Neuronal stem cell (in vitro differentiated cells): ENCODE results near the gene SNX32.
A peak's percentile ranks its signal among the peaks of the same experiment; 100 is the strongest.

Experiments
- DNase-seq: peaks from one replicate; pipeline ENCODE4 v3.0.0-alpha.2; 2013; ENCODE audit warnings: low spot score
- H2AFZ ChIP-seq: one replicate; pipeline ENCODE4 v1.6.1; 2013; ENCODE audit warnings: mild to moderate bottlenecking, low read length, inconsistent platforms
- H2AK5ac ChIP-seq: 2 replicates; pipeline ENCODE4 v1.6.1; 2013; ENCODE audit warnings: low read depth, mild to moderate bottlenecking, inconsistent platforms, low read length, moderate library complexity, mixed read lengths
- H2BK120ac ChIP-seq: 2 replicates; pipeline ENCODE4 v1.6.1; 2013; ENCODE audit warnings: low read depth, mild to moderate bottlenecking, inconsistent platforms, low read length, moderate library complexity, mixed read lengths
- H2BK12ac ChIP-seq: one replicate; pipeline ENCODE4 v1.6.1; 2013; ENCODE audit warnings: low read length, inconsistent platforms
- H2BK15ac ChIP-seq: 2 replicates; pipeline ENCODE4 v1.6.1; 2013; ENCODE audit warnings: mild to moderate bottlenecking, low read length, inconsistent platforms, mixed read lengths
- H2BK5ac ChIP-seq: one replicate; pipeline ENCODE4 v1.6.1; 2013; ENCODE audit warnings: inconsistent platforms, mild to moderate bottlenecking, low read length, moderate library complexity
- H3K14ac ChIP-seq: one replicate; pipeline ENCODE4 v1.6.1; 2013; ENCODE audit warnings: low read length, inconsistent platforms
- H3K18ac ChIP-seq: 2 replicates; pipeline ENCODE4 v1.6.1; 2013; ENCODE audit warnings: low read length, inconsistent platforms
- H3K23ac ChIP-seq: 2 replicates; pipeline ENCODE4 v1.6.1; 2013; ENCODE audit warnings: low read depth, mild to moderate bottlenecking, mixed read lengths, low read length, inconsistent platforms; ENCODE audit not compliant: poor library complexity
- H3K27ac ChIP-seq: replicated peaks from 3 replicates; pipeline ENCODE4 v1.5.1; 2013; ENCODE audit warnings: low read length, inconsistent platforms
- H3K27me3 ChIP-seq, 3 experiments: 2 replicates each; pipeline ENCODE4 v1.6.1; 2013; ENCODE audit warnings: low read length in 3 of 3, mild to moderate bottlenecking in 2 of 3, inconsistent platforms in 1 of 3, low read depth in 1 of 3, mixed read lengths in 1 of 3, moderate library complexity in 1 of 3; ENCODE audit not compliant: control insufficient read depth in 3 of 3, insufficient read depth in 3 of 3
- H3K36me3 ChIP-seq, 2 donors: replicated peaks in 1 of 2; 2 replicates each; pipeline ENCODE4 v1.6.1; 2013; ENCODE audit warnings: low read length in 2 of 2; ENCODE audit not compliant: control insufficient read depth in 2 of 2, insufficient read depth in 2 of 2
- H3K4ac ChIP-seq: 2 replicates; pipeline ENCODE4 v1.6.1; 2013; ENCODE audit warnings: inconsistent platforms, mild to moderate bottlenecking, low read length, moderate library complexity
- H3K4me1 ChIP-seq, 2 donors: 1 replicate in 1 of 2; 2 replicates in 1 of 2; pipeline ENCODE4 v1.6.1; 2013; ENCODE audit warnings: low read length in 2 of 2, low read depth in 1 of 2; ENCODE audit not compliant: control insufficient read depth in 2 of 2, insufficient read depth in 1 of 2
- H3K4me2 ChIP-seq: one replicate; pipeline ENCODE4 v1.6.1; 2013; ENCODE audit warnings: mild to moderate bottlenecking, low read length, inconsistent platforms; ENCODE audit not compliant: insufficient read depth, poor library complexity, severe bottlenecking
- H3K4me3 ChIP-seq, 2 donors: 2 replicates each; pipeline ENCODE4 v1.5.1; 2013; ENCODE audit warnings: low read length in 2 of 2, mild to moderate bottlenecking in 2 of 2, inconsistent platforms in 1 of 2, moderate library complexity in 1 of 2
- H3K79me1 ChIP-seq: one replicate; pipeline ENCODE4 v1.6.1; 2013; ENCODE audit warnings: low read depth, mild to moderate bottlenecking, inconsistent platforms, low read length, moderate library complexity
- H3K9ac ChIP-seq: one replicate; pipeline ENCODE4 v1.6.1; 2013; ENCODE audit warnings: mild to moderate bottlenecking, low read depth, low read length, inconsistent platforms; ENCODE audit not compliant: poor library complexity
- H3K9me3 ChIP-seq, 2 donors: replicated peaks in 1 of 2; 2 replicates each; pipeline versions ENCODE3 to v1.6.1; 2013; ENCODE audit warnings: low read length in 2 of 2, mild to moderate bottlenecking in 2 of 2, inconsistent platforms in 1 of 2, low read depth in 1 of 2, mixed read lengths in 1 of 2, moderate library complexity in 1 of 2; ENCODE audit not compliant: control insufficient read depth in 2 of 2, insufficient read depth in 1 of 2
- H4K8ac ChIP-seq: one replicate; pipeline ENCODE4 v1.6.1; 2013; ENCODE audit warnings: low read depth, mild to moderate bottlenecking, inconsistent platforms, low read length, moderate library complexity
- H4K91ac ChIP-seq: one replicate; pipeline ENCODE4 v1.6.1; 2013; ENCODE audit warnings: low read length, low read depth, mild to moderate bottlenecking, inconsistent platforms; ENCODE audit not compliant: poor library complexity
- WGBS, 2 donors: extraction: QIAGEN DNeasy Blood & Tissue Kit; methylation state at CpG; one replicate each; pipeline ENCODE4 v1.1.7; 2013; ENCODE audit warnings: missing lambda C conversion rate in 2 of 2, mixed read lengths in 1 of 2; ENCODE audit not compliant: insufficient read length in 2 of 2, insufficient replicate concordance in 1 of 2; ENCODE audit errors: extremely low coverage in 2 of 2; 5-methylcytosine and 5-hydroxymethylcytosine counted together

The SNX32 gene

GRCh38 chr11:65871811-65872548, 38.2 kb downstream of the SNX32 start:
- peak overlapping the region; percentile 71 for H2BK15ac ChIP-seq
- no peak overlapping the region for H3K4ac ChIP-seq
- H2BK12ac ChIP-seq, result no peak overlapping the region
- peaks cover 0 to 5% (median 0%) of the 10 kb centered on the region in 3 experiments for H3K27me3 ChIP-seq
- no CpG with 5 or more reads among the region's 26 CpGs for WGBS, 2 donors
- no peak overlapping the region for H4K8ac ChIP-seq
- no peak overlapping the region for H3K23ac ChIP-seq
- peaks cover 5 to 22% of the 10 kb centered on the region in 2 donors for H3K4me1 ChIP-seq
- H2AFZ ChIP-seq, result peak overlapping the region; percentile 75
- H3K9ac ChIP-seq, result peak overlapping the region; percentile 80
- no peak overlapping the region for H3K27ac ChIP-seq
- peak; percentile 23 for DNase-seq
- peak overlapping the region; percentile 90 for H3K18ac ChIP-seq
- H2BK5ac ChIP-seq, result no peak overlapping the region
- H3K4me3 ChIP-seq, result peak overlapping the region in 1 of 2 donors; percentile 75
- H3K9me3 ChIP-seq, result no peaks in the 10 kb centered on the region
- H3K36me3 ChIP-seq, result peaks cover 1 to 10% of the 10 kb centered on the region in 2 donors
- H2BK120ac ChIP-seq, result no peak overlapping the region
- peak overlapping the region; percentile 44 for H3K4me2 ChIP-seq
- H2AK5ac ChIP-seq, result peak overlapping the region; percentile 94
- H4K91ac ChIP-seq, result no peak overlapping the region
- H3K14ac ChIP-seq, result no peak overlapping the region
- H3K79me1 ChIP-seq, result peaks cover 2% of the 10 kb centered on the region

GRCh38 chr11:65872586-65873317, 39.0 kb downstream of the SNX32 start, which contains the start of gene EFEMP2:
Gene EFEMP2, minus strand, starts transcription at chr11:65872800. Its CDS starts 446 bp downstream, at chr11:65872354.
- peak within 1 kb of the TSS; percentile 71 for H2BK15ac ChIP-seq
- DNase-seq, result peak; percentile 18
- H3K14ac ChIP-seq, result peak within 1 kb of the TSS; percentile 71
- H3K27me3 ChIP-seq, result peaks cover 0 to 5% (median 0%) of the 10 kb centered on the region in 3 experiments
- H3K4me1 ChIP-seq, result peaks cover 3 to 22% of the 10 kb centered on the region in 2 donors
- H2BK12ac ChIP-seq, result peak within 1 kb of the TSS; percentile 73
- no peak within 1 kb of the TSS for H2BK5ac ChIP-seq
- peak within 1 kb of the TSS; percentile 86 for H2AFZ ChIP-seq
- H3K18ac ChIP-seq, result peak within 1 kb of the TSS; percentile 97
- no peak within 1 kb of the TSS for H3K4ac ChIP-seq
- H3K27ac ChIP-seq, result peak within 1 kb of the TSS; percentile 34
- peak within 1 kb of the TSS; percentile 65 for H4K8ac ChIP-seq
- H3K23ac ChIP-seq, result peak within 1 kb of the TSS; percentile 94
- peak within 1 kb of the TSS; percentile 94 for H3K9ac ChIP-seq
- peaks cover 0 to 3% of the 10 kb centered on the region in 2 donors for H3K36me3 ChIP-seq
- no peaks in the 10 kb centered on the region for H3K9me3 ChIP-seq
- peak within 1 kb of the TSS; percentile 100 for H3K4me2 ChIP-seq
- no peak within 1 kb of the TSS for H2BK120ac ChIP-seq
- peak within 1 kb of the TSS; percentile 40 to 87 for H3K4me3 ChIP-seq
- H2AK5ac ChIP-seq, result peak within 1 kb of the TSS; percentile 94
- WGBS, 2 donors, result no CpG with 5 or more reads among the region's 69 CpGs
- peaks cover 2% of the 10 kb centered on the region for H3K79me1 ChIP-seq
- H4K91ac ChIP-seq, result no peak within 1 kb of the TSS

GRCh38 chr11:65873318-65874156, 39.8 kb downstream of the SNX32 start:
- Histone ChIP-seq H3K27me3 (peaks cover 0 to 5% (median 0%) of the 10 kb centered on the region in 3 experiments), H3K23ac (peak overlapping the region; percentile 94), H2BK5ac (no peak overlapping the region), H3K9me3 (peaks cover 0 to 2% of the 10 kb centered on the region in 2 donors), H3K4me1 (peaks cover 0 to 22% of the 10 kb centered on the region in 2 donors), H2AFZ (peak overlapping the region; percentile 86), H2BK120ac (no peak overlapping the region), H4K91ac (no peak overlapping the region), H3K79me1 (peaks cover 2% of the 10 kb centered on the region), H2BK12ac (peak overlapping the region; percentile 73), H2AK5ac (no peak overlapping the region), H3K4ac (no peak overlapping the region), H3K4me2 (peak overlapping the region; percentile 100), H3K4me3 (peak overlapping the region; percentile 40 to 86), H2BK15ac (no peak overlapping the region), H4K8ac (no peak overlapping the region), H3K18ac (peak overlapping the region; percentile 93), H3K36me3 (no peaks in the 10 kb centered on the region), H3K14ac (no peak overlapping the region), H3K9ac (peak overlapping the region; percentile 94), H3K27ac (peak overlapping the region; percentile 34)
- peak; percentile 92 for DNase-seq
- no CpG with 5 or more reads among the region's 54 CpGs for WGBS, 2 donors
